Measurements from ENCODE around the gene METTL2B. TPM values are rescaled to one million over a fixed set of nuclear protein-coding genes. Genes with fewer than 3 reads are reported as not detected.

The METTL2B gene
- total and polyA plus RNA-seq, 2 of the 13 experiments (the other 11 are each of a cell fraction or from before 2014, with no cell fraction given): 15.5 to 33.1 TPM

GRCh38 chr7:128455543-128456254 is 20.8 kb upstream of the METTL2B start, which contains the start of gene HILPDA (continued):
- TF ChIP-seq ZNF773 (CRISPR knock-in tag; IDR thresholded peaks at IDR 0.05; ENCODE audit: borderline replicate concordance) (no peak), SIN3B (IDR thresholded peaks at IDR 0.05; ENCODE audit: low read length) (no peak), KMT2B (CRISPR knock-in tag; IDR thresholded peaks at IDR 0.05) (no peak), FIP1L1 (IDR thresholded peaks at IDR 0.05; ENCODE audit: borderline replicate concordance, insufficient read depth, low read depth, low read length) (no peak), RNF219 (CRISPR knock-in tag; IDR thresholded peaks at IDR 0.05) (no peak), NFE2 (CRISPR knock-in tag; IDR thresholded peaks at IDR 0.05) (no peak), NKX3-1 (CRISPR knock-in tag; IDR thresholded peaks at IDR 0.05) (0 out of 2 replicates have a peak, but pooled peaks have one; percentile 10), TARDBP (CRISPR knock-in tag; IDR thresholded peaks at IDR 0.05) (no peak; the same call in none of the 2 replicates), SUZ12 (IDR thresholded peaks at IDR 0.05; ENCODE audit: low read depth, low read length) (no peak), TRIM24 (CRISPR knock-in tag; IDR thresholded peaks at IDR 0.05) (no peak), ZNF446 (CRISPR knock-in tag; IDR thresholded peaks at IDR 0.05) (0 out of 2 replicates have a peak, but pooled peaks have one; percentile 64), ZBTB2 (CRISPR knock-in tag; IDR thresholded peaks at IDR 0.05; ENCODE audit: low read depth) (no peak), ZBTB33 (CRISPR knock-in tag; IDR thresholded peaks at IDR 0.05) (no peak), ZEB1 (IDR thresholded peaks at IDR 0.05; ENCODE audit: insufficient replicate concordance, low read depth) (no peak), ZKSCAN1 (IDR thresholded peaks at IDR 0.05; ENCODE audit: low read length) (no peak)
- TF ChIP-seq, protein P1, sequence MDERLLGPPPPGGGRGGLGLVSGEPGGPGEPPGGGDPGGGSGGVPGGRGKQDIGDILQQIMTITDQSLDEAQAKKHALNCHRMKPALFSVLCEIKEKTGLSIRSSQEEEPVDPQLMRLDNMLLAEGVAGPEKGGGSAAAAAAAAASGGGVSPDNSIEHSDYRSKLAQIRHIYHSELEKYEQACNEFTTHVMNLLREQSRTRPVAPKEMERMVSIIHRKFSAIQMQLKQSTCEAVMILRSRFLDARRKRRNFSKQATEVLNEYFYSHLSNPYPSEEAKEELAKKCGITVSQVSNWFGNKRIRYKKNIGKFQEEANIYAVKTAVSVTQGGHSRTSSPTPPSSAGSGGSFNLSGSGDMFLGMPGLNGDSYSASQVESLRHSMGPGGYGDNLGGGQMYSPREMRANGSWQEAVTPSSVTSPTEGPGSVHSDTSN (CRISPR knock-in tag; IDR thresholded peaks at IDR 0.05): no peak
- TF ChIP-seq, protein P2, sequence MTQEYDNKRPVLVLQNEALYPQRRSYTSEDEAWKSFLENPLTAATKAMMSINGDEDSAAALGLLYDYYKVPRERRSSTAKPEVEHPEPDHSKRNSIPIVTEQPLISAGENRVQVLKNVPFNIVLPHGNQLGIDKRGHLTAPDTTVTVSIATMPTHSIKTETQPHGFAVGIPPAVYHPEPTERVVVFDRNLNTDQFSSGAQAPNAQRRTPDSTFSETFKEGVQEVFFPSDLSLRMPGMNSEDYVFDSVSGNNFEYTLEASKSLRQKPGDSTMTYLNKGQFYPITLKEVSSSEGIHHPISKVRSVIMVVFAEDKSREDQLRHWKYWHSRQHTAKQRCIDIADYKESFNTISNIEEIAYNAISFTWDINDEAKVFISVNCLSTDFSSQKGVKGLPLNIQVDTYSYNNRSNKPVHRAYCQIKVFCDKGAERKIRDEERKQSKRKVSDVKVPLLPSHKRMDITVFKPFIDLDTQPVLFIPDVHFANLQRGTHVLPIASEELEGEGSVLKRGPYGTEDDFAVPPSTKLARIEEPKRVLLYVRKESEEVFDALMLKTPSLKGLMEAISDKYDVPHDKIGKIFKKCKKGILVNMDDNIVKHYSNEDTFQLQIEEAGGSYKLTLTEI (CRISPR knock-in tag; conservative IDR thresholded peaks at IDR 0.05): no peak
